ENCODE measurements around the gene PWP1. TPM values are rescaled to one million over a fixed set of nuclear protein-coding genes. Genes with fewer than 3 reads are reported as not detected.
"Not testable (repeated sequence)": the region's sequence is repeated elsewhere in the genome, so short reads cannot be mapped to it uniquely, and the experiment has no call there.

PWP1 gene
- polyA plus RNA-seq, 1 donor (not counting 4 experiments of a cell fraction or from before 2014, with no cell fraction given), result 137 TPM

- TF ChIP-seq EZH2 (IDR thresholded peaks at IDR 0.05; ENCODE audit: low read length) (no peak), CTCF (optimal IDR thresholded peaks at IDR 0.05 in 1 of 3, IDR thresholded peaks at IDR 0.05 in 1 of 3, conservative IDR thresholded peaks at IDR 0.05 in 1 of 3; ENCODE audit: extremely low read depth in 1 of 3, insufficient read depth in 2 of 3, low read length in 3 of 3) (no peak)
- Histone ChIP-seq H3K4me2 (ENCODE audit: control insufficient read depth, extremely low read depth, insufficient read depth, low read depth, low read length) (no peak overlapping the region), H3K9ac (ENCODE audit: control insufficient read depth, extremely low read depth, insufficient read depth, low read length) (no peak overlapping the region), H3K27ac (ENCODE audit: control insufficient read depth, insufficient read depth, low read length) (no peak overlapping the region), H3K36me3 (ENCODE audit: control insufficient read depth in 2 of 2, extremely low read depth in 1 of 2, insufficient read depth in 2 of 2, low read length in 2 of 2) (peaks cover 26 to 28% of the 10 kb centered on the region in 2 experiments), H3K4me3 (ENCODE audit: control insufficient read depth in 2 of 3, extremely low read depth in 1 of 3, insufficient read depth in 2 of 3, low read depth in 1 of 3, low read length in 3 of 3) (no peak overlapping the region), H3K9me1 (ENCODE audit: control insufficient read depth, extremely low read depth, insufficient read depth, low read length) (no peaks in the 10 kb centered on the region), H3K27me3 (ENCODE audit: control insufficient read depth, extremely low read depth, insufficient read depth, low read length) (no peaks in the 10 kb centered on the region), H3K79me2 (ENCODE audit: control insufficient read depth, insufficient read depth, low read length) (peaks cover 5% of the 10 kb centered on the region), H3K4me1 (ENCODE audit: control insufficient read depth, extremely low read depth, insufficient read depth, low read length) (no peaks in the 10 kb centered on the region), H4K20me1 (ENCODE audit: control insufficient read depth, extremely low read depth, insufficient read depth, low read length) (no peaks in the 10 kb centered on the region), H2AFZ (ENCODE audit: control insufficient read depth, low read length) (no peak overlapping the region), H3K9me3 (ENCODE audit: control insufficient read depth, low read depth, low read length) (no peaks in the 10 kb centered on the region)
- DNase-seq (ENCODE audit: low read depth, low spot score) (no peak), FAIRE-seq (no peak)
- dilution Hi-C loops (cut with MboI; ENCODE audit: extremely low pct_ligation_motif_present, low sequenced_read_pairs), result no loop called here
Measured at GRCh38 chr12:107704041-107704440, 18.4 kb downstream of the PWP1 start.

GRCh38 chr12:107705522-107705921 lies 19.9 kb downstream of the PWP1 start:
- H3K79me2 ChIP-seq (ENCODE audit: control insufficient read depth, insufficient read depth, low read length); H3K4me2 ChIP-seq (ENCODE audit: control insufficient read depth, extremely low read depth, insufficient read depth, low read depth, low read length); H3K27ac ChIP-seq (ENCODE audit: control insufficient read depth, insufficient read depth, low read length); FAIRE-seq; dilution Hi-C loops (cut with MboI; ENCODE audit: extremely low pct_ligation_motif_present, low sequenced_read_pairs); H3K9ac ChIP-seq (ENCODE audit: control insufficient read depth, extremely low read depth, insufficient read depth, low read length); H4K20me1 ChIP-seq (ENCODE audit: control insufficient read depth, extremely low read depth, insufficient read depth, low read length); H3K4me1 ChIP-seq (ENCODE audit: control insufficient read depth, extremely low read depth, insufficient read depth, low read length); H2AFZ ChIP-seq (ENCODE audit: control insufficient read depth, low read length); DNase-seq (ENCODE audit: low read depth, low spot score); H3K9me3 ChIP-seq (ENCODE audit: control insufficient read depth, low read depth, low read length); H3K9me1 ChIP-seq (ENCODE audit: control insufficient read depth, extremely low read depth, insufficient read depth, low read length); H3K4me3 ChIP-seq (ENCODE audit: control insufficient read depth in 2 of 3, extremely low read depth in 1 of 3, insufficient read depth in 2 of 3, low read depth in 1 of 3, low read length in 3 of 3); H3K27me3 ChIP-seq (ENCODE audit: control insufficient read depth, extremely low read depth, insufficient read depth, low read length): not testable (repeated sequence)
- peaks cover 22 to 33% of the 10 kb centered on the region in 2 experiments for H3K36me3 ChIP-seq (ENCODE audit: control insufficient read depth in 2 of 2, extremely low read depth in 1 of 2, insufficient read depth in 2 of 2, low read length in 2 of 2)

- TF ChIP-seq CTCF (optimal IDR thresholded peaks at IDR 0.05 in 1 of 3, IDR thresholded peaks at IDR 0.05 in 1 of 3, conservative IDR thresholded peaks at IDR 0.05 in 1 of 3; ENCODE audit: extremely low read depth in 1 of 3, insufficient read depth in 2 of 3, low read length in 3 of 3), result no peak
- Histone ChIP-seq H3K4me3 (ENCODE audit: control insufficient read depth in 2 of 3, extremely low read depth in 1 of 3, insufficient read depth in 2 of 3, low read depth in 1 of 3, low read length in 3 of 3) (no peak overlapping the region), H3K27me3 (ENCODE audit: control insufficient read depth, extremely low read depth, insufficient read depth, low read length) (no peaks in the 10 kb centered on the region), H3K4me1 (ENCODE audit: control insufficient read depth, extremely low read depth, insufficient read depth, low read length) (no peaks in the 10 kb centered on the region), H3K36me3 (ENCODE audit: control insufficient read depth in 2 of 2, extremely low read depth in 1 of 2, insufficient read depth in 2 of 2, low read length in 2 of 2) (peaks cover 15 to 23% of the 10 kb centered on the region in 2 experiments), H3K4me2 (ENCODE audit: control insufficient read depth, extremely low read depth, insufficient read depth, low read depth, low read length) (no peak overlapping the region), H3K79me2 (ENCODE audit: control insufficient read depth, insufficient read depth, low read length) (no peaks in the 10 kb centered on the region), H3K9me3 (ENCODE audit: control insufficient read depth, low read depth, low read length) (no peaks in the 10 kb centered on the region), H3K27ac (ENCODE audit: control insufficient read depth, insufficient read depth, low read length) (no peak overlapping the region), H2AFZ (ENCODE audit: control insufficient read depth, low read length) (no peak overlapping the region), H4K20me1 (ENCODE audit: control insufficient read depth, extremely low read depth, insufficient read depth, low read length) (no peaks in the 10 kb centered on the region), H3K9me1 (ENCODE audit: control insufficient read depth, extremely low read depth, insufficient read depth, low read length) (no peaks in the 10 kb centered on the region), H3K9ac (ENCODE audit: control insufficient read depth, extremely low read depth, insufficient read depth, low read length) (no peak overlapping the region)
- FAIRE-seq (no peak), DNase-seq (ENCODE audit: low read depth, low spot score) (no peak)
- dilution Hi-C loops (cut with MboI; ENCODE audit: extremely low pct_ligation_motif_present, low sequenced_read_pairs), result no loop called here
Measured at GRCh38 chr12:107715780-107716179, 30.2 kb downstream of the PWP1 start.

All from keratinocyte (primary cell).